Renal pelvis (tissue), 12 donors: Measurements from ENCODE around the gene SYCP2. TPM values are rescaled to one million over a fixed set of nuclear protein-coding genes. Genes with fewer than 3 reads are reported as not detected.
A peak's percentile ranks its signal among the peaks of the same experiment; 100 is the strongest.
"Not testable (repeated sequence)": the region's sequence is repeated elsewhere in the genome, so short reads cannot be mapped to it uniquely, and the experiment has no call there.

Experiments used
- DNase-seq: peaks from one replicate; pipeline ENCODE4 v3.0.0-alpha.2; 2013
- long read RNA-seq, 16 experiments: transcript quantifications; one replicate each; lab custom pipeline, GENCODE V29; 2026
- polyA plus RNA-seq, 3 donors: library from polyadenylated mRNA; unstranded; fragments of 120-200 nt; gene quantifications; one replicate each; pipeline ENCODE4 v1.2.1, GENCODE V29; 2013; ENCODE audit not compliant: insufficient read length in 3 of 3

The SYCP2 gene
- polyA plus RNA-seq: 1 to 10 TPM; 4.9 to 9.3 (median 8.8) TPM
- long read RNA-seq, donor 1, partial matches to known transcripts: 13 of 13 reads
- long read RNA-seq, donor 1, other reads (novel, unspliced or antisense): 0 of 13 reads
- long read RNA-seq, donor 2: 0 reads
- long read RNA-seq, donor 3: 0 reads
- long read RNA-seq, donor 4: 0 reads
- long read RNA-seq, donor 5: 0 reads
- long read RNA-seq, donor 6: 0 reads
- long read RNA-seq, donor 7: 0 reads
- long read RNA-seq, donor 8: 0 reads
- long read RNA-seq, donor 9: 0 reads
- long read RNA-seq, donor 10: 0 reads
- long read RNA-seq, donor 11: 0 reads
- long read RNA-seq, donor 12: 0 reads
- long read RNA-seq, donor 13: 0 reads
- long read RNA-seq, donor 14: 0 reads
- long read RNA-seq, donor 15, partial matches to known transcripts: 0 of 21 reads
- long read RNA-seq, donor 15, other reads (novel, unspliced or antisense): 21 of 21 reads
- long read RNA-seq, donor 16: 0 reads

- no peak for DNase-seq
Observed at GRCh38 chr20:59933296-59933848, at the start of gene SYCP2. Gene SYCP2 (minus strand): TSS chr20:59933637. CDS start chr20:59922413, 11,224 bp downstream.

GRCh38 chr20:59983076-59983475, 49.6 kb upstream of the SYCP2 start:
- no peak for DNase-seq

- DNase-seq: no peak
Observed at GRCh38 chr20:59977086-59977485, 43.6 kb upstream of the SYCP2 start.

GRCh38 chr20:59976156-59976782, 42.8 kb upstream of the SYCP2 start:
- peak; percentile 79 for DNase-seq

- no peak for DNase-seq
Observed at GRCh38 chr20:59972037-59972801, 38.8 kb upstream of the SYCP2 start.

- DNase-seq: no peak
Observed at GRCh38 chr20:59971428-59971827, 38.0 kb upstream of the SYCP2 start.

- DNase-seq: no peak
Observed at GRCh38 chr20:59966428-59966827, 33.0 kb upstream of the SYCP2 start.

GRCh38 chr20:59962155-59962554, 28.7 kb upstream of the SYCP2 start:
- DNase-seq: no peak

GRCh38 chr20:59961423-59961822, 28.0 kb upstream of the SYCP2 start:
- DNase-seq: no peak

GRCh38 chr20:59958626-59959025, 25.2 kb upstream of the SYCP2 start:
- no peak for DNase-seq

GRCh38 chr20:59958123-59958522, 24.7 kb upstream of the SYCP2 start, which contains the start of gene CDH26:
Gene CDH26 (plus strand): TSS chr20:59958423. CDS start chr20:59958727, 304 bp downstream.
- DNase-seq: no peak

- not testable (repeated sequence) for DNase-seq
Observed at GRCh38 chr20:59957568-59957967, 24.1 kb upstream of the SYCP2 start.

- DNase-seq: no peak
Observed at GRCh38 chr20:59955131-59955796, 21.8 kb upstream of the SYCP2 start.

- DNase-seq: no peak
Observed at GRCh38 chr20:59954718-59955117, 21.3 kb upstream of the SYCP2 start.

- no peak for DNase-seq
Observed at GRCh38 chr20:59949911-59950310, 16.5 kb upstream of the SYCP2 start.

- no peak for DNase-seq
Observed at GRCh38 chr20:59948828-59949720, 15.6 kb upstream of the SYCP2 start.

GRCh38 chr20:59948212-59948611, 14.8 kb upstream of the SYCP2 start:
- no peak for DNase-seq

- DNase-seq: no peak
Observed at GRCh38 chr20:59947376-59947775, 13.9 kb upstream of the SYCP2 start.

GRCh38 chr20:59945731-59946130, 12.3 kb upstream of the SYCP2 start:
- DNase-seq: no peak

- DNase-seq: no peak
Observed at GRCh38 chr20:59945175-59945574, 11.7 kb upstream of the SYCP2 start.
